KG1 (cell line): ENCODE results near the gene RBBP5.

Experiments
- DNase-seq: peaks from one replicate; lab custom pipeline; 2025; lab: John Stamatoyannopoulos, UW

Gene RBBP5

GRCh38 chr1:205129447-205130029, 7.8 kb upstream of the RBBP5 start:
- no peak for DNase-seq

- DNase-seq: no peak
Observed at GRCh38 chr1:205128050-205128449, 6.3 kb upstream of the RBBP5 start.

GRCh38 chr1:205127646-205128045, 5.9 kb upstream of the RBBP5 start:
- DNase-seq: no peak

GRCh38 chr1:205124726-205125125, 2.9 kb upstream of the RBBP5 start:
- DNase-seq: no peak

GRCh38 chr1:205122489-205122882, 708 bp upstream of the RBBP5 start:
- DNase-seq: peak; percentile 90

- DNase-seq: no peak
Observed at GRCh38 chr1:205118752-205119151, 3.0 kb downstream of the RBBP5 start.

- DNase-seq: no peak
Observed at GRCh38 chr1:205111354-205111753, 10.4 kb downstream of the RBBP5 start.

GRCh38 chr1:205109711-205110110, 12.1 kb downstream of the RBBP5 start:
- no peak for DNase-seq

- DNase-seq: no peak
Observed at GRCh38 chr1:205109269-205109668, 12.5 kb downstream of the RBBP5 start.

- DNase-seq: no peak
Observed at GRCh38 chr1:205108464-205108863, 13.3 kb downstream of the RBBP5 start.

- DNase-seq: no peak
Observed at GRCh38 chr1:205107327-205107726, 14.5 kb downstream of the RBBP5 start.

- no peak for DNase-seq
Observed at GRCh38 chr1:205102404-205102803, 19.4 kb downstream of the RBBP5 start.

- DNase-seq: no peak
Observed at GRCh38 chr1:205098242-205098641, 23.5 kb downstream of the RBBP5 start.

- no peak for DNase-seq
Observed at GRCh38 chr1:205095422-205095821, 26.4 kb downstream of the RBBP5 start.

GRCh38 chr1:205091043-205091740, 30.6 kb downstream of the RBBP5 start:
- DNase-seq: no peak

GRCh38 chr1:205088341-205088740, 33.4 kb downstream of the RBBP5 start:
- no peak for DNase-seq

- DNase-seq: no peak
Observed at GRCh38 chr1:205084360-205084759, 37.4 kb downstream of the RBBP5 start, which contains the start of gene TMEM81. TSS of gene TMEM81 (minus strand) at chr1:205084460. CDS start at chr1:205084320, 140 bp downstream.

GRCh38 chr1:205082431-205082830, 39.3 kb downstream of the RBBP5 start:
- no peak for DNase-seq

- DNase-seq: no peak
Observed at GRCh38 chr1:205077934-205078311, 43.9 kb downstream of the RBBP5 start.

- DNase-seq: no peak
Observed at GRCh38 chr1:205077158-205077933, 44.4 kb downstream of the RBBP5 start.

- DNase-seq: no peak
Observed at GRCh38 chr1:205076245-205076761, 45.5 kb downstream of the RBBP5 start.

- no peak for DNase-seq
Observed at GRCh38 chr1:205075642-205076155, 46.1 kb downstream of the RBBP5 start.

- DNase-seq: no peak
Observed at GRCh38 chr1:205074513-205074912, 47.3 kb downstream of the RBBP5 start.
